Vagina (tissue), 2 donors: ENCODE results near the gene CNTNAP4. TPM values are rescaled to one million over a fixed set of nuclear protein-coding genes. Genes with fewer than 3 reads are reported as not detected.

Experiments
- DNase-seq, 2 donors: peaks; one replicate each; pipeline ENCODE4 v3.0.0-alpha.2; 2017; ENCODE audit errors: extremely low spot score in 2 of 2
- H3K27ac ChIP-seq: fragments of 200-600 bp; sonication (generic); one replicate; pipeline ENCODE4 v1.5.1; 2019
- H3K27me3 ChIP-seq: fragments of 200-600 bp; sonication (generic); one replicate; pipeline ENCODE4 v1.5.1; 2019
- H3K36me3 ChIP-seq, 2 donors: fragments of 200-600 bp; sonication (generic); one replicate each; pipeline ENCODE4 v1.5.1; 2017 to 2019
- H3K4me1 ChIP-seq: fragments of 200-600 bp; sonication (generic); one replicate; pipeline ENCODE4 v1.5.1; 2019
- H3K4me3 ChIP-seq, 2 donors: fragments of 200-600 bp; sonication (generic); 1 replicate in 1 of 2; 2 replicates in 1 of 2; pipeline ENCODE4 v1.5.1; 2016 to 2019
- H3K9me3 ChIP-seq: fragments of 200-600 bp; sonication (generic); one replicate; pipeline ENCODE4 v1.5.1; 2019
- CTCF ChIP-seq, 3 experiments: fragments of 450-650 bp in 2 of 3; fragments of 200-600 bp in 1 of 3; sonication (generic) in 1 of 3; IDR thresholded peaks; one replicate each; pipeline ENCODE4 v1.5.1; 2017 to 2019; ENCODE audit warnings: antibody characterized with exemption in 3 of 3, mild to moderate bottlenecking in 2 of 3, moderate library complexity in 2 of 3
- POLR2A ChIP-seq, 2 donors: fragments of 450-650 bp; IDR thresholded peaks; one replicate each; pipeline ENCODE4 v1.6.1; 2017; ENCODE audit warnings: antibody characterized with exemption in 2 of 2, mild to moderate bottlenecking in 2 of 2, moderate library complexity in 2 of 2
- POLR2AphosphoS5 ChIP-seq, 2 donors: sonication (generic); formaldehyde crosslinking; IDR thresholded peaks; one replicate each; pipeline ENCODE4 v1.9.0; 2017; ENCODE audit warnings: antibody characterized with exemption in 2 of 2, mild to moderate bottlenecking in 2 of 2, low read depth in 1 of 2; ENCODE audit not compliant: insufficient read depth in 1 of 2
- intact Hi-C: fragments of 100-400 bp; cut with DNase I; formaldehyde crosslinking; loops from one replicate; pipeline ENCODE4 v1.15.1; 2023
- total RNA-seq: library from RNA; depleted of rRNA; stranded (reverse); fragments of >200 nt; gene quantifications from one replicate; pipeline ENCODE4 v1.2.3, GENCODE V29; 2016

Gene CNTNAP4
- total RNA-seq, 1 donor from 2014 or later = 1.7 TPM

DNA sequence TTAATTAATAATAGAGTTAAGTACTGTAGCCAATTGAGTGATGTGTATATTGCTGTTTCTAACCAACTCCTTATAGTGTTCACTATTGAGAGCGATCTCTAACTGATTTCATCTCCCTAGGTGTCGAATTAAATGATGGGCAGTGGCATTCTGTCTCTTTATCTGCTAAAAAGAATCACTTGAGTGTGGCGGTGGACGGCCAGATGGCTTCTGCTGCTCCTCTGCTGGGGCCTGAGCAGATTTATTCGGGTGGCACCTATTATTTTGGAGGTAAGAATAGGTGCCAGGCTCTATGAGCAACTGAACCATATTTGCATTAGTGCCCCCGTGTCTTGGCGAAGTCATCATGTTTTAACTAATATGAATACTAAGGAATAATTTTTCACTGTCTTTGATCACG is 184.6 kb downstream of the CNTNAP4 start:
- no peak for TF ChIP-seq POLR2A (IDR thresholded peaks at IDR 0.05)
- no peak for TF ChIP-seq POLR2AphosphoS5 (IDR thresholded peaks at IDR 0.05; ENCODE audit: insufficient read depth in 1 of 2, low read depth in 1 of 2)
- TF ChIP-seq CTCF (IDR thresholded peaks at IDR 0.05) = no peak
- intact Hi-C loops = no loop called here
- no peaks in the 10 kb centered on the region for H3K4me1 ChIP-seq
- DNase-seq = no peak
- H3K27ac ChIP-seq = no peak overlapping the region
- no peaks in the 10 kb centered on the region for H3K36me3 ChIP-seq
- H3K9me3 ChIP-seq = no peaks in the 10 kb centered on the region
- no peak overlapping the region for H3K4me3 ChIP-seq
- no peaks in the 10 kb centered on the region for H3K27me3 ChIP-seq

DNA sequence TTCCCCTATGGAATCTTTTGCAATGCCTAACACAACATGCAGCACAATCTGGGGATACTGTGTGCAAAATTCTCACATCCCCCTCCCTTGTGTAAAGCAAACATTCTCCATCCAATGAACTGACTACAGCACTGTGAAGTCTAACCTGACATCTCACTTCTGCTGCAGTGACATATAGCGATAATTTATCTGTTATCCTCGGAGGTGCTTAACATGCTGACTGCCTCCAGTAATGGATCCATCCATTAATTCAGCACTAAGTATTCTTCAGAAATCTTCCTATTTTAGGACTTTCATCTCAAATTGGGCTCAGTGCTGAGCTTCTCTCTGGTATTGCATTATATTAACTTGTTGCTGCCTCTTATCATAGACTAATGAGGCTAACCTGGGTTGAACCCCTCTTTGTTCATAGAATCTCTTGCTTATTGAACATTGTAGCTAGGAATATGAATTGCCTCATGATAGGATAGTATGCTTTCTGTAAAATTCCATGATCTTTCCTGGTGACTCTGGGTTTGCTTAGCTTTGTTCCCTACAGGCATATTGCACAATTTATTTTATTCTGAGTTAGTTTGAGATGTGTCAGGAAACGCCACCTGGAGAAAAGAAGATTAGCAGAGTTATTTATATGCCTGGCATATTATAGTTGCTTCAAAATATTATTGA is 187.9 kb downstream of the CNTNAP4 start:
- intact Hi-C loops = no loop called here
- no peaks in the 10 kb centered on the region for H3K4me1 ChIP-seq
- no peak for TF ChIP-seq POLR2A (IDR thresholded peaks at IDR 0.05)
- TF ChIP-seq POLR2AphosphoS5 (IDR thresholded peaks at IDR 0.05; ENCODE audit: insufficient read depth in 1 of 2, low read depth in 1 of 2) = no peak
- no peak for TF ChIP-seq CTCF (IDR thresholded peaks at IDR 0.05)
- H3K9me3 ChIP-seq = no peaks in the 10 kb centered on the region
- no peak overlapping the region for H3K27ac ChIP-seq
- H3K27me3 ChIP-seq = no peaks in the 10 kb centered on the region
- no peak for DNase-seq
- H3K4me3 ChIP-seq = no peak overlapping the region
- H3K36me3 ChIP-seq = no peaks in the 10 kb centered on the region

DNA sequence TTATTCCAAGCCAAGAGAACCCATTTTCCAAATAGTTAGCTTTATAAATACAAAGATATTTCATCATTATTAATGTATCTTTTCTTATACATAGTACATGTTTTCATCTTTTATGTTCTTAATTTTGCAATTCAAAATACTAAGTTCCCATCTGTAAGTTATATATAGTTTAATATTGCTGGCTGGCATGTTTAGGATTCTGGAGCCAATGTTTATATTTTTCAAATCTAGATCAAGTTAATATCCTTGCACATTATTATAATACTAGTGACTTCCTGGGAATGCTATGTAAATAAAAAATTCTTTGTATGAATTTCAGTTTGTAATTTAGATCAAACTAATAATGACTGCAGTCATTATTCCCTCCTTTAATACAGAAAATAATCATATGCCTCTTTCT is 189.7 kb downstream of the CNTNAP4 start:
- TF ChIP-seq POLR2A (IDR thresholded peaks at IDR 0.05) (no peak), POLR2AphosphoS5 (IDR thresholded peaks at IDR 0.05; ENCODE audit: insufficient read depth in 1 of 2, low read depth in 1 of 2) (no peak), CTCF (IDR thresholded peaks at IDR 0.05) (no peak)
- H3K4me1 ChIP-seq = no peaks in the 10 kb centered on the region
- no peaks in the 10 kb centered on the region for H3K9me3 ChIP-seq
- no peaks in the 10 kb centered on the region for H3K36me3 ChIP-seq
- no peaks in the 10 kb centered on the region for H3K27me3 ChIP-seq
- DNase-seq = no peak
- intact Hi-C loops = no loop called here
- no peak overlapping the region for H3K27ac ChIP-seq
- no peak overlapping the region for H3K4me3 ChIP-seq

DNA sequence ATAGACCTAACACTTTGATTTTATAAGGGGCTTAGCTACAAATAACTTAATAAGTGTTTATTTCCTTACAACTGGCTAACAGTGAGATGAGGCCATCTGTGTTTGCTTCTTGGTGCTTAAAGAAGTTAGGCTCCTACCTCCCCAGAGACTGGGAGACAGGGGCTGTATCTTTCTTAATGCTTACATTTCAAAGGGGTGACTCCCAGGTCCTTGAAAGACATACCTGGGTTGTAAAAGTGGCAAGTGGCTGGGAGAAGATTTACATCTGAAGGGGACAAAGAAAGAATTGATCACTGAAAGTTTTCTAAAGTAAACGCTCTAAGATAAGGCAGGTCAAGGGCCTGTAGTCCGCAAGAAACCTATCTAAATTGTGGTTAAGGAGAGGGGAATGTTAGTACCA is 196.8 kb downstream of the CNTNAP4 start:
- TF ChIP-seq POLR2AphosphoS5 (IDR thresholded peaks at IDR 0.05; ENCODE audit: insufficient read depth in 1 of 2, low read depth in 1 of 2) = no peak
- Histone ChIP-seq H3K36me3 (no peaks in the 10 kb centered on the region), H3K4me3 (no peak overlapping the region), H3K9me3 (no peaks in the 10 kb centered on the region), H3K4me1 (no peaks in the 10 kb centered on the region), H3K27me3 (no peaks in the 10 kb centered on the region), H3K27ac (no peak overlapping the region)
- intact Hi-C loops = no loop called here
- no peak for DNase-seq

DNA sequence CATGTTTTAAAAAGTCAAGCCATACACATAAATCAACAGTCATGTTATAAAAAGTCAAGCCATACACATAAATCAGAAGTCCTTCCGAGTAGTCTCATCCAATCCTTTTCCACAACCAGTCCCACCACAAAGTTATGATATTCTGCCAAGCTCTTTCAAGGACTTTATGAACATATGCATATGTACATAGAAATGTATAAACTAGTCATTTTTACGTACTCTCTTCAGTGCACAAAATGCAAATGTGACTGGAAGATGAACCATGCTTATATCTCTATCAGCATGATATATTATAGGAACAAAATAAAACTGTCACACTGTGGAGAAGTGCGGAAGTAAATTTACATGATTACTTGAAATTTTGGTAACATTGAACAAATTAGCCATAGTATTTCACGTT is 200.9 kb downstream of the CNTNAP4 start:
- intact Hi-C loops = no loop called here
- TF ChIP-seq CTCF (IDR thresholded peaks at IDR 0.05) = no peak
- no peak for TF ChIP-seq POLR2AphosphoS5 (IDR thresholded peaks at IDR 0.05; ENCODE audit: insufficient read depth in 1 of 2, low read depth in 1 of 2)
- no peak for TF ChIP-seq POLR2A (IDR thresholded peaks at IDR 0.05)
- Histone ChIP-seq H3K27me3 (no peaks in the 10 kb centered on the region), H3K4me3 (no peak overlapping the region), H3K9me3 (no peaks in the 10 kb centered on the region), H3K36me3 (no peaks in the 10 kb centered on the region), H3K27ac (no peak overlapping the region), H3K4me1 (no peaks in the 10 kb centered on the region)
- no peak for DNase-seq
